ENCODE results near the gene ETV4. TPM values are rescaled to one million over a fixed set of nuclear protein-coding genes. Genes with fewer than 3 reads are reported as not detected.

The ETV4 gene
- polyA plus RNA-seq, 12 donors, result 2.9 to 8.7 (median 4.9) TPM; not detected in 1

GRCh38 chr17:43545383-43545632, 832 bp downstream of the ETV4 start:
- DNase-seq, result no peak

GRCh38 chr17:43543771-43544575, 2.2 kb downstream of the ETV4 start:
- no peak for DNase-seq

GRCh38 chr17:43543300-43543699, 2.8 kb downstream of the ETV4 start:
- no peak for DNase-seq

GRCh38 chr17:43542859-43543258, 3.3 kb downstream of the ETV4 start:
- DNase-seq, result no peak

GRCh38 chr17:43540821-43541674, 5.1 kb downstream of the ETV4 start:
- no peak for DNase-seq

- no peak for DNase-seq
Observed at GRCh38 chr17:43536236-43536992, 9.7 kb downstream of the ETV4 start.

GRCh38 chr17:43534909-43535308, 11.2 kb downstream of the ETV4 start:
- DNase-seq, result no peak

- no peak for DNase-seq
Observed at GRCh38 chr17:43533699-43534098, 12.4 kb downstream of the ETV4 start.

GRCh38 chr17:43532581-43532980, 13.6 kb downstream of the ETV4 start:
- no peak for DNase-seq

- DNase-seq, result no peak
Observed at GRCh38 chr17:43531955-43532354, 14.2 kb downstream of the ETV4 start.

- DNase-seq, result no peak
Observed at GRCh38 chr17:43531082-43531378, 15.1 kb downstream of the ETV4 start.

GRCh38 chr17:43530288-43531081, 15.7 kb downstream of the ETV4 start:
- DNase-seq, result peak; percentile 90

GRCh38 chr17:43529947-43530287, 16.2 kb downstream of the ETV4 start:
- no peak for DNase-seq

GRCh38 chr17:43528988-43529814, 16.9 kb downstream of the ETV4 start:
- DNase-seq, result no peak

GRCh38 chr17:43528319-43528987, 17.7 kb downstream of the ETV4 start:
- DNase-seq, result no peak

GRCh38 chr17:43526886-43527648, 19.1 kb downstream of the ETV4 start:
- DNase-seq, result no peak

GRCh38 chr17:43524945-43525575, 21.1 kb downstream of the ETV4 start:
- DNase-seq, result no peak

- no peak for DNase-seq
Observed at GRCh38 chr17:43521389-43521788, 24.8 kb downstream of the ETV4 start.
